Endothelial cell of umbilical vein (primary cell): ENCODE data around the gene GXYLT2. TPM values are rescaled to one million over a fixed set of nuclear protein-coding genes. Genes with fewer than 3 reads are reported as not detected.

Experiments used
- BruUV-seq: library from RNA; stranded (reverse); fragments of 400-500 nt; replicated peaks from 2 replicates; lab custom pipeline; 2021; lab: Mats Ljungman, UMichigan
- CTCF ChIA-PET: fragments of 300-600, 350-600 bp; sonication (Branson Sonifier 250); formaldehyde crosslinking; loops from one replicate; lab custom pipeline; 2021; ENCODE audit warnings: antibody characterized with exemption, inconsistent platforms; lab: Charles Lee
- POLR2A ChIA-PET: fragments of 300-600, 350-600 bp; sonication (Branson Sonifier 250); formaldehyde crosslinking; loops from one replicate; lab custom pipeline; 2021; ENCODE audit warnings: antibody characterized with exemption, inconsistent platforms; lab: Charles Lee
- DNase-seq: peaks from one replicate; pipeline ENCODE4 v3.0.0-alpha.2; 2011; ENCODE audit warnings: low read depth, low spot score
- FAIRE-seq: peaks from 2 replicates; lab custom pipeline; 2011; peaks lifted over from hg19 to GRCh38; lab: Jason Lieb, UNC
- H2AFZ ChIP-seq: 2 replicates; pipeline ENCODE4 v1.6.0; 2012; ENCODE audit warnings: low read depth, low read length, control low read depth, inconsistent platforms
- H3K27ac ChIP-seq: 2 replicates; pipeline ENCODE4 v1.5.1; 2011; ENCODE audit warnings: low read depth, mild to moderate bottlenecking, control low read depth, low read length, moderate library complexity; ENCODE audit not compliant: insufficient read depth
- H3K27me3 ChIP-seq, 2 experiments: 2 replicates each; pipeline versions ENCODE4 v1.6.0 to v1.6.1; 2011; ENCODE audit warnings: low read length in 2 of 2, mixed read lengths in 1 of 2; ENCODE audit not compliant: control insufficient read depth in 2 of 2, insufficient read depth in 2 of 2
- H3K36me3 ChIP-seq, 2 experiments: 2 replicates in 1 of 2; 3 replicates in 1 of 2; pipeline ENCODE4 v1.5.1; 2011; ENCODE audit warnings: low read length in 2 of 2, mild to moderate bottlenecking in 1 of 2, moderate library complexity in 1 of 2; ENCODE audit not compliant: control insufficient read depth in 2 of 2, insufficient read depth in 2 of 2; ENCODE audit errors: extremely low read depth in 1 of 2
- H3K4me1 ChIP-seq: 3 replicates; pipeline ENCODE4 v1.5.1; 2011; ENCODE audit warnings: mild to moderate bottlenecking, low read length; ENCODE audit not compliant: control insufficient read depth, insufficient read depth; ENCODE audit errors: extremely low read depth
- H3K4me2 ChIP-seq: 2 replicates; pipeline ENCODE4 v1.6.1; 2011; ENCODE audit warnings: low read length, control low read depth, mixed read lengths; ENCODE audit not compliant: insufficient read depth
- H3K4me3 ChIP-seq, 3 experiments: fragments of 200-600 bp in 1 of 3; sonication (generic), shearing (Covaris generic) in 1 of 3; replicated peaks in 1 of 3; 2 replicates each; pipeline ENCODE4 v1.5.1; 2011 to 2016; ENCODE audit warnings: control low read depth in 3 of 3, low read length in 3 of 3, mild to moderate bottlenecking in 2 of 3, inconsistent platforms in 1 of 3, low read depth in 1 of 3, moderate library complexity in 1 of 3; ENCODE audit not compliant: insufficient read depth in 1 of 3
- H3K79me2 ChIP-seq: 2 replicates; pipeline ENCODE4 v1.6.0; 2012; ENCODE audit warnings: low read length, inconsistent platforms; ENCODE audit not compliant: control insufficient read depth, insufficient read depth
- H3K9ac ChIP-seq: replicated peaks from 2 replicates; pipeline ENCODE3; 2011; ENCODE audit warnings: low read length, control low read depth; ENCODE audit not compliant: insufficient read depth; ENCODE audit errors: extremely low read depth
- H3K9me1 ChIP-seq: replicated peaks from 3 replicates; pipeline ENCODE4 v1.6.0; 2011; ENCODE audit warnings: mild to moderate bottlenecking, low read length; ENCODE audit not compliant: control insufficient read depth, insufficient read depth; ENCODE audit errors: extremely low read depth
- H3K9me3 ChIP-seq: replicated peaks from 2 replicates; pipeline ENCODE4 v1.5.1; 2012; ENCODE audit warnings: low read length, inconsistent platforms; ENCODE audit not compliant: control insufficient read depth, insufficient read depth
- H4K20me1 ChIP-seq: replicated peaks from 2 replicates; pipeline ENCODE3; 2011; ENCODE audit warnings: mild to moderate bottlenecking, low read length; ENCODE audit not compliant: control insufficient read depth, insufficient read depth; ENCODE audit errors: extremely low read depth
- EZH2 ChIP-seq: IDR thresholded peaks from 2 replicates; pipeline ENCODE4 v1.6.1; 2012; ENCODE audit warnings: borderline replicate concordance, low read depth, mild to moderate bottlenecking, moderate library complexity, low read length, inconsistent platforms; ENCODE audit not compliant: severe bottlenecking
- FOS ChIP-seq: IDR thresholded peaks from 2 replicates; pipeline ENCODE4 v1.6.1; 2011; ENCODE audit warnings: mild to moderate bottlenecking, low read length, moderate library complexity, borderline replicate concordance; ENCODE audit not compliant: insufficient read depth
- GATA2 ChIP-seq: IDR thresholded peaks from 2 replicates; pipeline ENCODE4 v1.7.0; 2011; ENCODE audit warnings: low read depth, mild to moderate bottlenecking, moderate library complexity, mixed read lengths, low read length; ENCODE audit not compliant: insufficient read length, insufficient read depth
- JUN ChIP-seq: IDR thresholded peaks from 2 replicates; pipeline ENCODE4 v1.6.1; 2011; ENCODE audit warnings: borderline replicate concordance, low read depth; ENCODE audit not compliant: insufficient read length, insufficient read depth
- MYC ChIP-seq: IDR thresholded peaks from one replicate; pipeline ENCODE4 v1.6.1; 2011; ENCODE audit warnings: mild to moderate bottlenecking, low read depth, low read length
- POLR2A ChIP-seq: IDR thresholded peaks from 2 replicates; pipeline ENCODE4 v1.6.1; 2012; ENCODE audit warnings: low read depth, mild to moderate bottlenecking, control low read depth, low read length
- POLR2AphosphoS5 ChIP-seq: IDR thresholded peaks from 2 replicates; pipeline ENCODE4 v1.6.1; 2012; ENCODE audit warnings: low read depth, mild to moderate bottlenecking, control low read depth, low read length, moderate library complexity; ENCODE audit not compliant: insufficient read depth
- dilution Hi-C: fragments of 300-500 bp; cut with MboI; formaldehyde crosslinking; loops from one replicate; pipeline ENCODE4 v1.15.0; 2019; ENCODE audit warnings: low sequenced_read_pairs; ENCODE audit not compliant: extremely low pct_ligation_motif_present
- intact Hi-C: fragments of 100-400 bp; cut with micrococcal nuclease; formaldehyde crosslinking; loops from one replicate; pipeline ENCODE4 v1.10.0; 2022
- polyA plus RNA-seq, 4 experiments: library from polyadenylated mRNA; depleted of rRNA in 3 of 4; stranded (reverse) in 3 of 4; unstranded in 1 of 4; fragments of >200 nt; gene quantifications; 2 replicates each; pipeline versions ENCODE4 v1.2.1 to v1.2.3, GENCODE V29; 2011 to 2012; ENCODE audit warnings: missing spikeins in 1 of 4
- total RNA-seq: library from RNA; stranded (reverse); gene quantifications from 2 replicates; pipeline ENCODE4 v1.2.3, GENCODE V29; 2021
- TF ChIP-seq, protein P1 (sequence below): IDR thresholded peaks from 2 replicates; pipeline ENCODE4 v1.6.1; 2011; ENCODE audit not compliant: insufficient read depth, insufficient read length
- TF ChIP-seq, protein P2 (sequence below), 2 donors: IDR thresholded peaks; 1 replicate in 1 of 2; 2 replicates in 1 of 2; pipeline ENCODE4 v1.5.1; 2011; ENCODE audit warnings: low read length in 2 of 2, mild to moderate bottlenecking in 2 of 2, moderate library complexity in 2 of 2, control low read depth in 1 of 2, inconsistent platforms in 1 of 2, low read depth in 1 of 2; ENCODE audit not compliant: insufficient read depth in 1 of 2; ENCODE audit errors: extremely low read depth in 1 of 2

The GXYLT2 gene
- total and polyA plus RNA-seq, 2 donors (not counting 3 experiments of a cell fraction or from before 2014, with no cell fraction given), result 0.07 to 0.24 TPM

- Histone ChIP-seq H4K20me1 (no peaks in the 10 kb centered on the region), H3K27me3 (peaks cover 0 to 2% of the 10 kb centered on the region in 2 experiments), H3K4me1 (no peaks in the 10 kb centered on the region), H3K9me3 (no peaks in the 10 kb centered on the region), H3K36me3 (no peaks in the 10 kb centered on the region), H3K79me2 (no peaks in the 10 kb centered on the region), H2AFZ (no peak overlapping the region), H3K27ac (no peak overlapping the region), H3K9ac (no peak overlapping the region), H3K4me3 (no peak overlapping the region), H3K4me2 (no peak overlapping the region), H3K9me1 (no peaks in the 10 kb centered on the region)
- DNase-seq (no peak), FAIRE-seq (no peak)
- intact Hi-C loops (no loop called here), dilution Hi-C loops (no loop called here)
- CTCF ChIA-PET, result no interaction called here
- BruUV-seq, result no TSS peak
- TF ChIP-seq, protein P1, sequence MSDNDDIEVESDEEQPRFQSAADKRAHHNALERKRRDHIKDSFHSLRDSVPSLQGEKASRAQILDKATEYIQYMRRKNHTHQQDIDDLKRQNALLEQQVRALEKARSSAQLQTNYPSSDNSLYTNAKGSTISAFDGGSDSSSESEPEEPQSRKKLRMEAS, result no peak
- TF ChIP-seq POLR2A (no peak), GATA2 (no peak), MYC (no peak), JUN (no peak), EZH2 (no peak), POLR2AphosphoS5 (no peak), FOS (no peak)
- TF ChIP-seq, protein P2, sequence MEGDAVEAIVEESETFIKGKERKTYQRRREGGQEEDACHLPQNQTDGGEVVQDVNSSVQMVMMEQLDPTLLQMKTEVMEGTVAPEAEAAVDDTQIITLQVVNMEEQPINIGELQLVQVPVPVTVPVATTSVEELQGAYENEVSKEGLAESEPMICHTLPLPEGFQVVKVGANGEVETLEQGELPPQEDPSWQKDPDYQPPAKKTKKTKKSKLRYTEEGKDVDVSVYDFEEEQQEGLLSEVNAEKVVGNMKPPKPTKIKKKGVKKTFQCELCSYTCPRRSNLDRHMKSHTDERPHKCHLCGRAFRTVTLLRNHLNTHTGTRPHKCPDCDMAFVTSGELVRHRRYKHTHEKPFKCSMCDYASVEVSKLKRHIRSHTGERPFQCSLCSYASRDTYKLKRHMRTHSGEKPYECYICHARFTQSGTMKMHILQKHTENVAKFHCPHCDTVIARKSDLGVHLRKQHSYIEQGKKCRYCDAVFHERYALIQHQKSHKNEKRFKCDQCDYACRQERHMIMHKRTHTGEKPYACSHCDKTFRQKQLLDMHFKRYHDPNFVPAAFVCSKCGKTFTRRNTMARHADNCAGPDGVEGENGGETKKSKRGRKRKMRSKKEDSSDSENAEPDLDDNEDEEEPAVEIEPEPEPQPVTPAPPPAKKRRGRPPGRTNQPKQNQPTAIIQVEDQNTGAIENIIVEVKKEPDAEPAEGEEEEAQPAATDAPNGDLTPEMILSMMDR (IDR thresholded peaks at IDR 0.05; ENCODE audit: extremely low read depth in 1 of 2, insufficient read depth in 1 of 2, low read depth in 1 of 2, low read length in 2 of 2), result no peak
- POLR2A ChIA-PET, result no interaction called here
Observed at GRCh38 chr3:72959336-72959735, 71.5 kb downstream of the GXYLT2 start.
